Esophagus muscularis mucosa (tissue), 3 donors: ENCODE results near the gene TADA2B.

Experiments used
- POLR2AphosphoS5 ChIP-seq, 2 donors: sonication (generic); formaldehyde crosslinking; IDR thresholded peaks; one replicate each; pipeline ENCODE4 v1.6.1; 2017; ENCODE audit warnings: antibody characterized with exemption in 2 of 2
- TF ChIP-seq, protein P1 (sequence below), 3 experiments: fragments of 200-600 bp in 2 of 3; fragments of 450-650 bp in 1 of 3; sonication (generic) in 2 of 3; IDR thresholded peaks; one replicate each; pipeline ENCODE4 v1.5.1; 2017 to 2019; ENCODE audit warnings: antibody characterized with exemption in 3 of 3, mild to moderate bottlenecking in 2 of 3, moderate library complexity in 1 of 3

DNA sequence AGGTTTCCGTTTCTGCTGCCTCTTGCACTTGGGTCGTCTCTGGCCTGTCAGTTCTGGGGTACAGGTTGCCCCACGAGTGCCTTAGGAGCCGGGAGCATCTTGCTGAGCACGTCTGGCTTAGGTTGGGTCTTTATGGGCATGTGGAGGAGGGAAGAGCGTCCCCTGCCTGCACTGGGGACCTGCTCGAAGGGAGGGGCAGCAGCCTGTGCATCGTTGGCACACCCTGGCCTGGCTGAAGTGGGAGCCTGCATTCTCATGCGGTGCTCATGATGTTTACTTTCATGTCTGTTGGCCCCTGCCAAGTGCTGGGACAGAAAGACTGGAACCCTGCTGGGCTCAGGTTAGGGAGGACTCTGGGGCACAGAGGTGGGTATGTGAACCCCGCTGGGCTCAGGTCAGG is 23.8 kb upstream of the TADA2B start:
- TF ChIP-seq, protein P1, sequence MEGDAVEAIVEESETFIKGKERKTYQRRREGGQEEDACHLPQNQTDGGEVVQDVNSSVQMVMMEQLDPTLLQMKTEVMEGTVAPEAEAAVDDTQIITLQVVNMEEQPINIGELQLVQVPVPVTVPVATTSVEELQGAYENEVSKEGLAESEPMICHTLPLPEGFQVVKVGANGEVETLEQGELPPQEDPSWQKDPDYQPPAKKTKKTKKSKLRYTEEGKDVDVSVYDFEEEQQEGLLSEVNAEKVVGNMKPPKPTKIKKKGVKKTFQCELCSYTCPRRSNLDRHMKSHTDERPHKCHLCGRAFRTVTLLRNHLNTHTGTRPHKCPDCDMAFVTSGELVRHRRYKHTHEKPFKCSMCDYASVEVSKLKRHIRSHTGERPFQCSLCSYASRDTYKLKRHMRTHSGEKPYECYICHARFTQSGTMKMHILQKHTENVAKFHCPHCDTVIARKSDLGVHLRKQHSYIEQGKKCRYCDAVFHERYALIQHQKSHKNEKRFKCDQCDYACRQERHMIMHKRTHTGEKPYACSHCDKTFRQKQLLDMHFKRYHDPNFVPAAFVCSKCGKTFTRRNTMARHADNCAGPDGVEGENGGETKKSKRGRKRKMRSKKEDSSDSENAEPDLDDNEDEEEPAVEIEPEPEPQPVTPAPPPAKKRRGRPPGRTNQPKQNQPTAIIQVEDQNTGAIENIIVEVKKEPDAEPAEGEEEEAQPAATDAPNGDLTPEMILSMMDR (IDR thresholded peaks at IDR 0.05): no peak
- TF ChIP-seq POLR2AphosphoS5 (IDR thresholded peaks at IDR 0.05): no peak
